Measurements from ENCODE around the gene KBTBD7.
"Not testable (repeated sequence)": the region's sequence is repeated elsewhere in the genome, so short reads cannot be mapped to it uniquely, and the experiment has no call there.

The KBTBD7 gene

GRCh38 chr13:41177616-41178015 is 16.8 kb downstream of the KBTBD7 start:
- Histone ChIP-seq H3K9me3 (ENCODE audit: insufficient read depth, low read depth, low read length) (0 out of 2 replicates have a peak, but pooled peaks cover 4% of the 10 kb centered on the region), H3K9me2 (replicated peaks; ENCODE audit: low read depth, low read length) (no peaks in the 10 kb centered on the region), H4K20me1 (ENCODE audit: insufficient read depth, low read length, poor library complexity, severe bottlenecking) (no peaks in the 10 kb centered on the region), H3F3A (ENCODE audit: low read depth) (no peaks in the 10 kb centered on the region), H3K36me3 (ENCODE audit: insufficient read depth, low read length) (no peaks in the 10 kb centered on the region), H2AFZ (ENCODE audit: low read length) (no peak overlapping the region), H3K4me2 (ENCODE audit: low read depth, low read length, poor library complexity, severe bottlenecking) (no peak overlapping the region), H3K79me2 (ENCODE audit: insufficient read depth, low read length) (no peaks in the 10 kb centered on the region), H3K4me1 (ENCODE audit: insufficient read depth, low read length, poor library complexity, severe bottlenecking) (peaks cover 3% of the 10 kb centered on the region), H3K27me3 (ENCODE audit: insufficient read depth, low read length, poor library complexity, severe bottlenecking) (no peaks in the 10 kb centered on the region), H3K4me3 (ENCODE audit: low read length, poor library complexity, severe bottlenecking) (no peak overlapping the region), H3K9ac (ENCODE audit: low read depth, low read length, poor library complexity, severe bottlenecking) (no peak overlapping the region)
- no peak for TF ChIP-seq EZH2phosphoT487 (IDR thresholded peaks at IDR 0.05; ENCODE audit: borderline replicate concordance)
- no peak for TF ChIP-seq CTCF (conservative IDR thresholded peaks at IDR 0.05; ENCODE audit: low read length)

- not testable (repeated sequence) for H3K36me3 ChIP-seq (ENCODE audit: insufficient read depth, low read length); H3K9me2 ChIP-seq (replicated peaks; ENCODE audit: low read depth, low read length); H3K27me3 ChIP-seq (ENCODE audit: insufficient read depth, low read length, poor library complexity, severe bottlenecking); H3K4me1 ChIP-seq (ENCODE audit: insufficient read depth, low read length, poor library complexity, severe bottlenecking); H3K79me2 ChIP-seq (ENCODE audit: insufficient read depth, low read length); H4K20me1 ChIP-seq (ENCODE audit: insufficient read depth, low read length, poor library complexity, severe bottlenecking); H3F3A ChIP-seq (ENCODE audit: low read depth); H3K4me2 ChIP-seq (ENCODE audit: low read depth, low read length, poor library complexity, severe bottlenecking); H3K9ac ChIP-seq (ENCODE audit: low read depth, low read length, poor library complexity, severe bottlenecking); H3K9me3 ChIP-seq (ENCODE audit: insufficient read depth, low read depth, low read length); H3K4me3 ChIP-seq (ENCODE audit: low read length, poor library complexity, severe bottlenecking); H2AFZ ChIP-seq (ENCODE audit: low read length)
Observed at GRCh38 chr13:41175576-41175975, 18.8 kb downstream of the KBTBD7 start.

- Histone ChIP-seq H2AFZ (ENCODE audit: low read length) (no peak overlapping the region), H4K20me1 (ENCODE audit: insufficient read depth, low read length, poor library complexity, severe bottlenecking) (no peaks in the 10 kb centered on the region), H3K27me3 (ENCODE audit: insufficient read depth, low read length, poor library complexity, severe bottlenecking) (no peaks in the 10 kb centered on the region), H3K9ac (ENCODE audit: low read depth, low read length, poor library complexity, severe bottlenecking) (no peak overlapping the region), H3K79me2 (ENCODE audit: insufficient read depth, low read length) (no peaks in the 10 kb centered on the region), H3K4me1 (ENCODE audit: insufficient read depth, low read length, poor library complexity, severe bottlenecking) (no peaks in the 10 kb centered on the region), H3K4me2 (ENCODE audit: low read depth, low read length, poor library complexity, severe bottlenecking) (no peak overlapping the region), H3K4me3 (ENCODE audit: low read length, poor library complexity, severe bottlenecking) (no peak overlapping the region), H3K36me3 (ENCODE audit: insufficient read depth, low read length) (no peaks in the 10 kb centered on the region), H3F3A (ENCODE audit: low read depth) (no peaks in the 10 kb centered on the region), H3K9me2 (replicated peaks; ENCODE audit: low read depth, low read length) (no peaks in the 10 kb centered on the region), H3K9me3 (ENCODE audit: insufficient read depth, low read depth, low read length) (no peaks in the 10 kb centered on the region)
- TF ChIP-seq EZH2phosphoT487 (IDR thresholded peaks at IDR 0.05; ENCODE audit: borderline replicate concordance) (no peak), CTCF (conservative IDR thresholded peaks at IDR 0.05; ENCODE audit: low read length) (no peak)
Observed at GRCh38 chr13:41162151-41162550, 32.2 kb downstream of the KBTBD7 start.

- TF ChIP-seq CTCF (conservative IDR thresholded peaks at IDR 0.05; ENCODE audit: low read length) (no peak), EZH2phosphoT487 (IDR thresholded peaks at IDR 0.05; ENCODE audit: borderline replicate concordance) (no peak)
Observed at GRCh38 chr13:41159174-41159573, 35.2 kb downstream of the KBTBD7 start.

More at GRCh38 chr13:41159174-41159573, 35.2 kb downstream of the KBTBD7 start:
- H3K79me2 ChIP-seq (ENCODE audit: insufficient read depth, low read length) = no peaks in the 10 kb centered on the region
- no peak overlapping the region for H3K4me2 ChIP-seq (ENCODE audit: low read depth, low read length, poor library complexity, severe bottlenecking)
- H3K9ac ChIP-seq (ENCODE audit: low read depth, low read length, poor library complexity, severe bottlenecking) = no peak overlapping the region
- no peaks in the 10 kb centered on the region for H3K4me1 ChIP-seq (ENCODE audit: insufficient read depth, low read length, poor library complexity, severe bottlenecking)
- no peak overlapping the region for H2AFZ ChIP-seq (ENCODE audit: low read length)
- no peaks in the 10 kb centered on the region for H3K27me3 ChIP-seq (ENCODE audit: insufficient read depth, low read length, poor library complexity, severe bottlenecking)
- no peaks in the 10 kb centered on the region for H3K9me3 ChIP-seq (ENCODE audit: insufficient read depth, low read depth, low read length)
- no peaks in the 10 kb centered on the region for H3K9me2 ChIP-seq (replicated peaks; ENCODE audit: low read depth, low read length)
- H4K20me1 ChIP-seq (ENCODE audit: insufficient read depth, low read length, poor library complexity, severe bottlenecking) = no peaks in the 10 kb centered on the region
- H3F3A ChIP-seq (ENCODE audit: low read depth) = no peaks in the 10 kb centered on the region
- H3K4me3 ChIP-seq (ENCODE audit: low read length, poor library complexity, severe bottlenecking) = no peak overlapping the region
- no peaks in the 10 kb centered on the region for H3K36me3 ChIP-seq (ENCODE audit: insufficient read depth, low read length)

All from Loucy (cell line).